CD14-positive monocyte (primary cell): ENCODE results near the gene DCTN5. TPM values are rescaled to one million over a fixed set of nuclear protein-coding genes. Genes with fewer than 3 reads are reported as not detected.

ENCODE experiments used
- DNase-seq, 3 donors: peaks; one replicate each; pipeline ENCODE4 v3.0.0-alpha.2; 2011 to 2022
- H2AFZ ChIP-seq: 2 replicates; pipeline ENCODE4 v1.6.0; 2012; ENCODE audit warnings: mild to moderate bottlenecking, low read depth, low read length, inconsistent platforms; ENCODE audit not compliant: insufficient read depth, poor library complexity, severe bottlenecking
- H3K27ac ChIP-seq, 2 donors: 1 replicate in 1 of 2; 2 replicates in 1 of 2; pipeline ENCODE4 v1.5.1; 2012 to 2013; ENCODE audit warnings: low read length in 2 of 2, control low read depth in 1 of 2, inconsistent platforms in 1 of 2, low read depth in 1 of 2, mild to moderate bottlenecking in 1 of 2
- H3K27me3 ChIP-seq, 2 donors: one replicate each; pipeline versions ENCODE4 v1.6.0 to v1.6.1; 2011 to 2013; ENCODE audit warnings: low read length in 2 of 2; ENCODE audit not compliant: control insufficient read depth in 2 of 2, insufficient read depth in 2 of 2
- H3K36me3 ChIP-seq, 2 donors: replicated peaks in 1 of 2; 1 replicate in 1 of 2; 2 replicates in 1 of 2; pipeline versions ENCODE4 v1.5.1 to v1.6.1; 2012 to 2013; ENCODE audit warnings: low read length in 2 of 2, control low read depth in 1 of 2, inconsistent platforms in 1 of 2, mild to moderate bottlenecking in 1 of 2; ENCODE audit not compliant: insufficient read depth in 2 of 2, control insufficient read depth in 1 of 2
- H3K4me1 ChIP-seq, 2 donors: 1 replicate in 1 of 2; 2 replicates in 1 of 2; pipeline versions ENCODE4 v1.5.1 to v1.6.1; 2012 to 2013; ENCODE audit warnings: low read length in 2 of 2, control low read depth in 1 of 2, inconsistent platforms in 1 of 2, mild to moderate bottlenecking in 1 of 2, moderate library complexity in 1 of 2; ENCODE audit not compliant: insufficient read depth in 2 of 2, control insufficient read depth in 1 of 2
- H3K4me2 ChIP-seq: replicated peaks from 2 replicates; pipeline ENCODE3; 2012; ENCODE audit warnings: low read length, moderate library complexity, mild to moderate bottlenecking; ENCODE audit not compliant: poor library complexity, severe bottlenecking; ENCODE audit errors: extremely low read depth
- H3K4me3 ChIP-seq, 3 experiments: fragments of 200-600 bp in 1 of 3; sonication (generic) in 1 of 3; replicated peaks in 1 of 3; 1 replicate in 2 of 3; 2 replicates in 1 of 3; pipeline ENCODE4 v1.5.1; 2011 to 2013; ENCODE audit warnings: low read length in 3 of 3, mild to moderate bottlenecking in 3 of 3, control low read depth in 2 of 3, low read depth in 2 of 3, inconsistent platforms in 1 of 3, moderate library complexity in 1 of 3
- H3K79me2 ChIP-seq: 2 replicates; pipeline ENCODE4 v1.6.0; 2012; ENCODE audit warnings: mild to moderate bottlenecking, control low read depth, inconsistent platforms, low read length, moderate library complexity; ENCODE audit not compliant: insufficient read depth
- H3K9ac ChIP-seq: 2 replicates; pipeline ENCODE4 v1.6.0; 2017; ENCODE audit warnings: low read length, mild to moderate bottlenecking; ENCODE audit not compliant: insufficient read depth, poor library complexity, severe bottlenecking
- H3K9me3 ChIP-seq, 2 donors: replicated peaks in 1 of 2; 1 replicate in 1 of 2; 2 replicates in 1 of 2; pipeline versions ENCODE4 v1.5.1 to v1.6.1; 2012 to 2013; ENCODE audit warnings: low read length in 2 of 2, control low read depth in 1 of 2; ENCODE audit not compliant: control insufficient read depth in 1 of 2, insufficient read depth in 1 of 2
- H4K20me1 ChIP-seq: 2 replicates; pipeline ENCODE4 v1.6.0; 2012; ENCODE audit warnings: mild to moderate bottlenecking, low read length, control low read depth, moderate library complexity; ENCODE audit not compliant: insufficient read depth
- H3K27ac Mint-ChIP-seq, 7 donors: one replicate each; pipeline ENCODE4 v1.8.0; 2020; ENCODE audit warnings: mild to moderate bottlenecking in 7 of 7, mixed read lengths in 7 of 7, moderate library complexity in 6 of 7, inconsistent platforms in 2 of 7
- H3K27me3 Mint-ChIP-seq, 3 donors: one replicate each; pipeline ENCODE4 v1.8.0; 2021 to 2022; ENCODE audit warnings: low read depth in 3 of 3, mild to moderate bottlenecking in 3 of 3, mixed read lengths in 3 of 3, moderate library complexity in 3 of 3, inconsistent platforms in 1 of 3
- H3K36me3 Mint-ChIP-seq, 2 donors: one replicate each; pipeline ENCODE4 v1.8.0; 2020; ENCODE audit warnings: mixed read lengths in 2 of 2, inconsistent platforms in 1 of 2, mild to moderate bottlenecking in 1 of 2
- H3K4me1 Mint-ChIP-seq: one replicate; pipeline ENCODE4 v1.8.0; 2020; ENCODE audit warnings: mild to moderate bottlenecking, mixed read lengths
- H3K4me3 Mint-ChIP-seq, 2 donors: one replicate each; pipeline ENCODE4 v1.8.0; 2020; ENCODE audit warnings: mild to moderate bottlenecking in 2 of 2, mixed read lengths in 2 of 2, moderate library complexity in 1 of 2
- H3K9me3 Mint-ChIP-seq, 7 donors: one replicate each; pipeline ENCODE4 v1.8.0; 2020 to 2022; ENCODE audit warnings: mixed read lengths in 7 of 7, mild to moderate bottlenecking in 6 of 7, moderate library complexity in 6 of 7, inconsistent platforms in 2 of 7
- CTCF ChIP-seq: fragments of 200-600 bp; IDR thresholded peaks from one replicate; pipeline ENCODE4 v1.8.0; 2022; ENCODE audit warnings: antibody characterized with exemption, mild to moderate bottlenecking
- WGBS: methylation state at CpG from one replicate; pipeline ENCODE4 v1.1.5; 2013; ENCODE audit warnings: missing lambda C conversion rate; ENCODE audit not compliant: insufficient coverage; 5-methylcytosine and 5-hydroxymethylcytosine counted together
- intact Hi-C, 2 donors: fragments of 100-400 bp; cut with micrococcal nuclease; formaldehyde crosslinking; loops; one replicate each; pipeline versions ENCODE4 v1.15.0 to v1.15.1; 2023
- polyA plus RNA-seq, 3 donors: library from polyadenylated mRNA; depleted of rRNA in 1 of 3; unstranded in 2 of 3; stranded (reverse) in 1 of 3; fragments of 300-500 nt in 2 of 3; fragments of >200 nt in 1 of 3; fragmentation: Illumina TruSeq in 2 of 3; gene quantifications; 1 replicate in 2 of 3; 2 replicates in 1 of 3; pipeline ENCODE4 v1.2.3, GENCODE V29; 2012 to 2021

The DCTN5 gene
- polyA plus RNA-seq, 3 donors, result 29.3 to 54.3 (median 42.0) TPM

GRCh38 chr16:23673971-23674614, 32.8 kb downstream of the DCTN5 start:
- TF ChIP-seq CTCF, result no peak
- H3K36me3 Mint-ChIP-seq, result peaks cover 43 to 49% of the 10 kb centered on the region in 2 donors
- WGBS, result 96% methylated on average over 8 of the region's 8 CpGs
- DNase-seq, result no peak
- peaks cover 31 to 67% of the 10 kb centered on the region in 2 donors for H3K36me3 ChIP-seq
- no peaks in the 10 kb centered on the region for H3K9me3 ChIP-seq
- H4K20me1 ChIP-seq, result peaks cover 5% of the 10 kb centered on the region
- H3K4me1 Mint-ChIP-seq, result peaks cover 11% of the 10 kb centered on the region
- intact Hi-C loops, result no loop called here
- H3K27ac Mint-ChIP-seq, result no peak overlapping the region
- peaks cover 0 to 2% (median 0%) of the 10 kb centered on the region in 3 donors for H3K27me3 Mint-ChIP-seq
- no peak overlapping the region for H3K4me2 ChIP-seq
- H3K27ac ChIP-seq, result no peak overlapping the region
- peaks cover 8 to 11% of the 10 kb centered on the region in 2 donors for H3K4me1 ChIP-seq
- H3K27me3 ChIP-seq, result no peaks in the 10 kb centered on the region
- H3K9me3 Mint-ChIP-seq, result no peaks in the 10 kb centered on the region
- peaks cover 8% of the 10 kb centered on the region for H3K79me2 ChIP-seq
- no peak overlapping the region for H3K4me3 ChIP-seq
- H3K9ac ChIP-seq, result no peak overlapping the region
- H2AFZ ChIP-seq, result no peak overlapping the region
- no peak overlapping the region for H3K4me3 Mint-ChIP-seq

GRCh38 chr16:23676924-23677480, 35.7 kb downstream of the DCTN5 start:
- peaks cover 32 to 36% of the 10 kb centered on the region in 2 donors for H3K36me3 Mint-ChIP-seq
- Histone ChIP-seq H3K9ac (no peak overlapping the region), H3K4me3 (no peak overlapping the region), H3K4me1 (peaks cover 34 to 40% of the 10 kb centered on the region in 2 donors), H2AFZ (no peak overlapping the region), H3K79me2 (peaks cover 37% of the 10 kb centered on the region), H3K27me3 (no peaks in the 10 kb centered on the region), H3K36me3 (peaks cover 10 to 54% of the 10 kb centered on the region in 2 donors), H4K20me1 (peaks cover 14% of the 10 kb centered on the region), H3K9me3 (no peaks in the 10 kb centered on the region), H3K27ac (no peak overlapping the region), H3K4me2 (no peak overlapping the region)
- WGBS, result no CpG with 5 or more reads among the region's 2 CpGs
- H3K4me1 Mint-ChIP-seq, result peaks cover 40% of the 10 kb centered on the region
- H3K9me3 Mint-ChIP-seq, result no peaks in the 10 kb centered on the region
- TF ChIP-seq CTCF, result no peak
- H3K4me3 Mint-ChIP-seq, result no peak overlapping the region
- H3K27ac Mint-ChIP-seq, result no peak overlapping the region
- H3K27me3 Mint-ChIP-seq, result peaks cover 0 to 2% (median 0%) of the 10 kb centered on the region in 3 donors
- intact Hi-C loops, result no loop called here
- no peak for DNase-seq
